Measurements from ENCODE around the gene ELAC1.

ELAC1 gene

DNA sequence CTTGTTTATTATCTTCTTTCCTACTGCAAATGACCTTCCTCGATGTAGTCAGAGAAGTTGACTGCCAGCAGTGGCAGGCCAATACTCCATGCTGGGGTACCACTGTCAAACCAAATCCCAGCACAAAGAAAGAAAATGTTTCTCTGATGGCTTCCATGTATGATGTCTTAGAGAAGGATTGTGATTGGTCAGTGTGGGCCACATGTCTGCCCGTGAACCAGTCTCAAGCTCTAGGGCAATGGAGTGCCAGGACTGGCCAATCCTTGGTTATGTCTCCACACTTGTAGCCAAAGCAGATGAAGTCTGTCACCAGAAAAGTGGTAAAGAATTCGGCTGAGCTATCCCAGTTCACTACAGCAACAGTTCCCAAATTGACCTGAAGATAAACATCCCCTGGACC lies 44.6 kb downstream of the ELAC1 start:
- H3K4me1 ChIP-seq: peaks cover 5% of the 10 kb centered on the region
- peaks cover 14% of the 10 kb centered on the region for H3K9me3 ChIP-seq
- peaks cover 4% of the 10 kb centered on the region; the same call in 1 of the 2 replicates for H4K20me1 ChIP-seq
- TF ChIP-seq Cebpa-rat (IDR thresholded peaks at IDR 0.05): no peak
- H3K4me3 ChIP-seq: no peak overlapping the region
- no peak overlapping the region for H3K4me2 ChIP-seq
- no peak overlapping the region for H3K27ac ChIP-seq
- no peaks in the 10 kb centered on the region for H3K27me3 ChIP-seq
- H3K36me3 ChIP-seq: peaks cover 14% of the 10 kb centered on the region; the same call in 1 of the 2 replicates
- no peak overlapping the region for H3K9ac ChIP-seq

DNA sequence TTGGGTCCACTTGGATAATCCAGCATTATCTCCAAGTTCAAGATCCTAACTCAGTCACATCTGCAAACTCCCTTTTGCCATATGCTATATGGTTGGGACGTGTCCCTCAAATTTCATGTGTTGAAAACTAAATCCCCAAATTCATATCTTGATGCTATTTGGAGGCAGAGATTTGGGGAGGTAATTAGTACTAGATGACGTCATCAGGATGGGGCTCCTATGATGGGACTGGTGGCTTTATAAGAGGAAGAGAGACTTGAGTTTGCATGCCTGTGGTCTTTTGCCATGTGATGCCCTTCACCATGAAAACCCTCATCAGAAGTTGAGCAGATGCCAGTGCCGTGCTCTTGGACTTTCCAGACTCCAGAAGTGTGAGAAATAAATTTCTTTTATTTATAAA lies 45.4 kb downstream of the ELAC1 start:
- peaks cover 7% of the 10 kb centered on the region; the same call in 1 of the 2 replicates for H4K20me1 ChIP-seq
- peaks cover 14% of the 10 kb centered on the region; the same call in 1 of the 2 replicates for H3K36me3 ChIP-seq
- peaks cover 11% of the 10 kb centered on the region for H3K4me1 ChIP-seq
- H3K9ac ChIP-seq: no peak overlapping the region
- no peak overlapping the region for H3K27ac ChIP-seq
- H3K9me3 ChIP-seq: peaks cover 14% of the 10 kb centered on the region
- no peaks in the 10 kb centered on the region for H3K27me3 ChIP-seq
- TF ChIP-seq Cebpa-rat (IDR thresholded peaks at IDR 0.05): no peak
- H3K4me3 ChIP-seq: no peak overlapping the region
- no peak overlapping the region for H3K4me2 ChIP-seq

DNA sequence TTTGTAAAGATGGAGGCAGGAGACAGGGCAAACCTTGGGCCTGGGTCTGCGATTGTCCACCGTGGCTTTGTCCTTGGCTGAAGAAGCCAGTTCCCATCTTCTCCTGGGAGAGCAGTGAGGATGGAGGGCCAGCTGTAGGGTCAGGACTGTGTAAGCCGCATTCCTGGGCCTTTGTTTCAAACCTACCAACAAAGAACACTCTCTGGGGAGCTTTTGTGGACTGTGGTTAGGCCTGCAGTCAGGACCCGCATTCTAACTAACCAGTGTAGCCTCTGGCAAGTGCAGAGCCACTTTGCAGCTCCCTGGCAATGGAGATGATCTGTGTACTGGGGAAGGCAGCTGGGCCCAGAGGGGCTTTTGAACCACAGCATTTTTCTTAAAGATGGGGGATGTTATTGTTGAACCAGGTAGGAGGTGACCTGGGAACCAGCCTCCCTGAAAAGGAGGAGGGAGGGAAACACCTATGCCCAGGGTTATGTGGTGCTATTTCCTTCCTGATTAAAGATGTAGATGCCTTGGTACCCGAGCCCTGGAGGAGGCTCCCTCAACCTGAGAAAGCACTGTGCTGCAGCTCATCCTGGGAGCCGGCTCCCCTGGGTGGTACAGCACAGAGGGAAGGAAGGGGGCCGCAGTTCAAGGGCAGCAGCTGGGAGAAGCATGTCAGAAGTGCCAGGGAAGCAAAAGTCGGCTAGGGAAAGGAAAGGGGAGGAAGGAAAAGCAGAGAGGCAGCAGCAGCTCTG lies 49.5 kb downstream of the ELAC1 start:
- no peak for TF ChIP-seq Cebpa-rat (IDR thresholded peaks at IDR 0.05)
- Histone ChIP-seq H3K27me3 (no peaks in the 10 kb centered on the region), H3K4me1 (peaks cover 11% of the 10 kb centered on the region), H3K27ac (0 out of 2 replicates have a peak overlapping the region, but pooled peaks have one; percentile 4), H3K4me3 (no peak overlapping the region), H4K20me1 (peaks cover 11% of the 10 kb centered on the region; the same call in 1 of the 2 replicates), H3K4me2 (peak overlapping the region; percentile 39), H3K36me3 (peaks cover 37% of the 10 kb centered on the region; the same call in 1 of the 2 replicates), H3K9me3 (peaks cover 14% of the 10 kb centered on the region), H3K9ac (peak overlapping the region; percentile 24; the same call in 1 of the 2 replicates)

DNA sequence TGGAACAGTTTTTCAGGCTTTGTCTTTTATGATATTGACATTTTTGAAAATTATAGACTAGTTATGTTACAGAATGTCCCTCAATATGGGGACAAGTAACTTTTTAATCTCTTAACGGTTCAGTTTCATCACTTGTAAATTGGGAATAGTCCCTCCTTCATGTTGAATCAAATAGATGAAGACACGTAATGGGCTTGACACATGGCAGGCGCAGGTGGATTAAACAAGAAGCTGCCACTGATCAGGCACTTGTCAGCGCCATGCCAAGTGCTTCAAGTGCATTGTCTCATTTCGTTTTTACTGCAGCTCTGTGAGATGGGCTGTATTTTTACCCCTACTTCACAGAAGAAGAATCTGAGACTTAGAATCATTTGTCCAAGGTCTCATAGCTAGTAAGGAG lies 52.7 kb downstream of the ELAC1 start:
- peaks cover 19% of the 10 kb centered on the region for H3K4me1 ChIP-seq
- no peaks in the 10 kb centered on the region for H3K27me3 ChIP-seq
- H3K9ac ChIP-seq: no peak overlapping the region
- H3K4me2 ChIP-seq: no peak overlapping the region
- peaks cover 49% of the 10 kb centered on the region for H3K36me3 ChIP-seq
- no peak for TF ChIP-seq Cebpa-rat (IDR thresholded peaks at IDR 0.05)
- no peak overlapping the region for H3K27ac ChIP-seq
- H3K9me3 ChIP-seq: 0 out of 2 replicates have a peak, but pooled peaks cover 4% of the 10 kb centered on the region
- no peak overlapping the region for H3K4me3 ChIP-seq
- H4K20me1 ChIP-seq: peaks cover 15% of the 10 kb centered on the region; the same call in 1 of the 2 replicates

DNA sequence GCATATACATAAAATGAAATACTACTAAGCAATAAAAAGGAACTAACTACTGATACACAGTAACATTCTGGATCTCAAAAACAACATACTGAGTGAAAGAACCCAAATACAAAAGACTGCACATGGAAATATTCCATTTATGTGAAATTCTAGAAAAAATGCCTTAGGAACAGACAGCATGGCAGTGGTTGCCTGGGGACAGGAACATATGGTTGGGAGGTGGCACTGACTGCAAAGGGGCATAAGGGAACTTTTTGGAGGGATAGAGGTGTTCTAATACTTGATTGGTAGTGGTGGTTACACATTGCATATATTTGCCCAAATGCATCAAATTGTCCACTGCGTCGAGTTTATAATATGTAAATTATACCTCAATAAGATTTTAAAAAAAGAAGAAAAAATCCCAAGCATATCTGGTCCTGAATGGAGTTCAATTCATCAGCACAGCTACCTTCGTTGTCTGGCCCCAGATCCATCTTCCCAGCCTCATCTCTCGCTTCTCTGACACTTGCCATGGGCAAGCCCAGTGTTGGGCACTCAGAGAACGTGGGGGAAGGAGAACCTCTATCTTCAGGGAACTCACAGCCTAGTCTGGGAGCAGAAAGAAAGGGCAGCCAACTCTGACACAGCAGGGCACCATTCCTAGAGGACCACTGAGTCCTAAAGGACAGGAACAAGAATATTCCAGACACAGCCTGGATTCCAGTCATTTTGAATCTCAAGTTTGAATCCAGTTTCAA lies 53.6 kb downstream of the ELAC1 start:
- Histone ChIP-seq H3K4me2 (no peak overlapping the region), H3K9ac (no peak overlapping the region), H3K27ac (no peak overlapping the region), H3K36me3 (peaks cover 57% of the 10 kb centered on the region), H4K20me1 (peaks cover 15% of the 10 kb centered on the region; the same call in 1 of the 2 replicates), H3K4me1 (peaks cover 24% of the 10 kb centered on the region), H3K9me3 (0 out of 2 replicates have a peak, but pooled peaks cover 4% of the 10 kb centered on the region), H3K4me3 (no peak overlapping the region), H3K27me3 (no peaks in the 10 kb centered on the region)
- TF ChIP-seq Cebpa-rat (IDR thresholded peaks at IDR 0.05): no peak

DNA sequence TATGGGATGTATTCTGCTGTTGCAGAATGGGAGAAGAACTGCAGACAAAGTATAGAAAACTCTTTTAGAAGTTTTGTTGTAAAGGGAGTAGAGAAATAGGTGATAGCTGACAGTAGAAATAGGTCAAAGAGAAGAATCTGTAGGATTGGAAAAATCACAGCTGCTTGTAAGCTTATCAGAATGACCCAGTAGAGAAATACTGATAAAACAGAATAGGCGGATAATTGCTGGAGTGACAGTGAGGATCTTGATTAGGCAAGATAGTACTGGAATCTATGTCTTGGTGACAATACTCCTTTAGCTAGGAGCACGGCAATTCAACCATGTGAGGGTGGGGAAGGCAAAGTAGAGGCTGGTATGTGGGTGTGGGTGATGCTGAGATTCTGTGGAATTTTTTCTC lies 57.7 kb downstream of the ELAC1 start:
- no peak overlapping the region for H3K4me3 ChIP-seq
- H3K27ac ChIP-seq: no peak overlapping the region
- peak overlapping the region; percentile 25; the same call in 1 of the 2 replicates for H3K4me2 ChIP-seq
- H4K20me1 ChIP-seq: peaks cover 12% of the 10 kb centered on the region
- TF ChIP-seq Cebpa-rat (IDR thresholded peaks at IDR 0.05): no peak
- no peak overlapping the region for H3K9ac ChIP-seq
- H3K27me3 ChIP-seq: no peaks in the 10 kb centered on the region
- peaks cover 58% of the 10 kb centered on the region for H3K36me3 ChIP-seq
- 0 out of 2 replicates have a peak, but pooled peaks cover 4% of the 10 kb centered on the region for H3K9me3 ChIP-seq
- peaks cover 29% of the 10 kb centered on the region for H3K4me1 ChIP-seq

DNA sequence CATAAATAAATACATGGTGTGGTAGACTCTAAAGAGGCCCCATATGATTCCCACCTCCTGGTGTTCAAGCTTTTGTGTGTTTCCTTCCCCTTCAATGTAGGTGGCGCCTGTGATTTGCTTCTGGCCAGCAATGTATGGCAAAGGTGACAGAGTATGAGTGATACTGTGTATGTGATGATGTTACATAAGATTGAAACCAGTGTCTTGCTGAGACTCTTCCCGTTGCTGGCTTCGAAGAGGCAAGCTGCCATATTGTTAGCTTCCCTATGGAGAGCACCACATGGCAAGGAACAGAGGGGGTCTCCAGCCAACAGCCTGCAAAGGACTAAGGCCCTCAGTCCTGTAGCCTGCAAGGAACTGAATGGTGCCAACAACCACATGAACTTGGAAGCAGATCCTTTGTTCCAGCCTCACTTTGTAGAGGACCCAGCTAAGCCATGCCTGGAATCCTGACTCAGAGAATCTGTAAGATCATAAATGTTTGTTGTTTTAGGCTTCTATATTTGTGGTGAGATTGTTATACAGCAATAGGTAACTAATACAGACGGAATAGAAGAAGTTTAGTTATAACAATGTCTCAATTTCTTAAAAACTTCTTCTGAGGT lies 60.5 kb downstream of the ELAC1 start:
- Histone ChIP-seq H3K4me3 (no peak overlapping the region), H4K20me1 (peaks cover 32% of the 10 kb centered on the region), H3K9me3 (0 out of 2 replicates have a peak, but pooled peaks cover 4% of the 10 kb centered on the region), H3K27me3 (no peaks in the 10 kb centered on the region), H3K4me1 (peaks cover 50% of the 10 kb centered on the region), H3K27ac (no peak overlapping the region), H3K36me3 (peaks cover 45% of the 10 kb centered on the region), H3K9ac (no peak overlapping the region), H3K4me2 (peak overlapping the region; percentile 81)
- no peak for TF ChIP-seq Cebpa-rat (IDR thresholded peaks at IDR 0.05)

DNA sequence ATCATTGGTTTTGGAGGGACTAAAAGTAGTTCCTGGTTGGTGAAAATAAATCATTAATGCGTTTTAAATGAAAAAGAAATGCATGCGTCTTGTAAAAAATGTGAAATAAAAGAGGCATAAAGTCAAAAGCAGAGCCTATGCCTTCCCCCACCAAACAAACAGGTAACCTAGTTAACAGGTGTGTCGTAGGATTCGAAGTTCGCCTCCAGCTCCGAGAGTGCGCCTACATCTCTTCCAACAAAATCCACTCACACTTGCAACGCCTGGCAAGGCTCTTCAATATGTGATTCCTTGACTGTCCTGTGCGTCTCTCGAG lies 61.5 kb downstream of the ELAC1 start:
- no peaks in the 10 kb centered on the region for H3K27me3 ChIP-seq
- 0 out of 2 replicates have a peak, but pooled peaks cover under 1% of the 10 kb centered on the region for H3K9me3 ChIP-seq
- H3K9ac ChIP-seq: peak overlapping the region; percentile 98
- no peak for TF ChIP-seq Cebpa-rat (IDR thresholded peaks at IDR 0.05)
- H3K36me3 ChIP-seq: peaks cover 42% of the 10 kb centered on the region
- H3K4me3 ChIP-seq: peak overlapping the region; percentile 93
- H3K4me2 ChIP-seq: peak overlapping the region; percentile 81
- H3K4me1 ChIP-seq: peaks cover 51% of the 10 kb centered on the region
- peaks cover 42% of the 10 kb centered on the region for H4K20me1 ChIP-seq
- peak overlapping the region; percentile 98 for H3K27ac ChIP-seq

DNA sequence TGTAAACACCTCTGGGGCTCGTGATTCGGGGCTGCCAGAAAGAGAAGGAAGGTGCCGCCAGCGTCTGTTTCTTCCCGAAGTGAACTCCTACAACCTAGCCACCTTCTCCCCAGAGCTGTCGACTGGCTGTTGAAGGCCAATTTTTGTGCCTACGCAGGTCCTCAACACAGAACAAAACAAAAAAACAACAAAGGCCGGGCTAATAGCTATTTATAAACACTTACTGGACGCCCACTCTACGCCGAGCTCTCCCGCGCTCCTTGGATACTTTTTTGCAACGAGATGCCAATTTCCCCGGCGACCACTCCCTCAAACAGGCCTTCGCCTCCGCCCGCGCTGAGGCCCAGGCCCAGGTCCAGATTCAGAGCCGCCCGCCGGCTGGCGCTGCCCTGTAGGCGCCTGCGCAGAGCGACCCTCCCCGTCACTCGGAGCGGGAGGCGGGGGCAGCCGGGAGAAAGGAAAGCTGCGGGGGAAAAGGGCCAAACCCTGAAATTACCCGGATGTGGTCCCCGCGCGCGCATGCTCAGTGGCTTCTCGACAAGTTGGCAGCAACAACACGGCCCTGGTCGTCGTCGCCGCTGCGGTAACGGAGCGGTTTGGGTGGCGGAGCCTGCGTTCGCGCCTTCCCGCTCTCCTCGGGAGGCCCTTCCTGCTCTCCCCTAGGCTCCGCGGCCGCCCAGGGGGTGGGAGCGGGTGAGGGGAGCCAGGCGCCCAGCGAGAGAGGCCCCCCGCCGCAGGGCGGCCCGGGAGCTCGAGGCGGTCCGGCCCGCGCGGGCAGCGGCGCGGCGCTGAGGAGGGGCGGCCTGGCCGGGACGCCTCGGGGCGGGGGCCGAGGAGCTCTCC lies 62.1 kb downstream of the ELAC1 start, which contains the start of gene SMAD4:
SMAD4 (plus strand) TSS at position 520 of the 843 bp plus-strand sequence. CDS start 16,834 bp downstream, outside the sequence.
- peaks cover 55% of the 10 kb centered on the region for H3K4me1 ChIP-seq

More for the DNA sequence above, 62.1 kb downstream of the ELAC1 start, which contains the start of gene SMAD4:
- H3K9ac ChIP-seq: peak within 1 kb of the TSS; percentile 98
- peaks cover 48% of the 10 kb centered on the region for H4K20me1 ChIP-seq
- H3K4me3 ChIP-seq: peak within 1 kb of the TSS; percentile 93
- no peaks in the 10 kb centered on the region for H3K27me3 ChIP-seq
- peaks cover 42% of the 10 kb centered on the region for H3K36me3 ChIP-seq
- peak within 1 kb of the TSS; percentile 81 for H3K4me2 ChIP-seq
- no peaks in the 10 kb centered on the region for H3K9me3 ChIP-seq
- TF ChIP-seq Cebpa-rat (IDR thresholded peaks at IDR 0.05): no peak
- H3K27ac ChIP-seq: peak within 1 kb of the TSS; percentile 98
